Astrocyte (in vitro differentiated cells and primary cell): ENCODE results near the gene THSD7B. TPM values are rescaled to one million over a fixed set of nuclear protein-coding genes. Genes with fewer than 3 reads are reported as not detected.
A peak's percentile ranks its signal among the peaks of the same experiment; 100 is the strongest.

Experiments used
- DNase-seq: peaks from one replicate; pipeline ENCODE4 v3.0.0-alpha.2; 2010; ENCODE audit warnings: low read depth
- FAIRE-seq: peaks from 2 replicates; lab custom pipeline; 2011; peaks lifted over from hg19 to GRCh38; lab: Jason Lieb, UNC
- H2AFZ ChIP-seq: 2 replicates; pipeline ENCODE4 v1.6.0; 2012; ENCODE audit warnings: low read depth, low read length, inconsistent platforms
- H3K27ac ChIP-seq: 2 replicates; pipeline ENCODE4 v1.5.1; 2011; ENCODE audit warnings: low read depth, low read length, inconsistent platforms
- H3K27me3 ChIP-seq: 2 replicates; pipeline ENCODE4 v1.6.0; 2011; ENCODE audit warnings: low read length, inconsistent platforms; ENCODE audit not compliant: insufficient read depth
- H3K36me3 ChIP-seq: 2 replicates; pipeline ENCODE4 v1.5.1; 2011; ENCODE audit warnings: low read length, inconsistent platforms; ENCODE audit not compliant: insufficient read depth
- H3K4me1 ChIP-seq: 2 replicates; pipeline ENCODE4 v1.5.1; 2011; ENCODE audit warnings: low read length, inconsistent platforms; ENCODE audit not compliant: insufficient read depth
- H3K4me2 ChIP-seq: 2 replicates; pipeline ENCODE4 v1.6.0; 2012; ENCODE audit warnings: low read length, inconsistent platforms
- H3K4me3 ChIP-seq: 2 replicates; pipeline ENCODE4 v1.5.1; 2011; ENCODE audit warnings: low read depth, mild to moderate bottlenecking, low read length, inconsistent platforms; ENCODE audit not compliant: insufficient read depth
- H3K79me2 ChIP-seq: 2 replicates; pipeline ENCODE4 v1.6.0; 2012; ENCODE audit warnings: mild to moderate bottlenecking, low read length, inconsistent platforms; ENCODE audit not compliant: insufficient read depth
- H3K9ac ChIP-seq: 2 replicates; pipeline ENCODE4 v1.6.0; 2012; ENCODE audit warnings: mild to moderate bottlenecking, low read length, inconsistent platforms
- H3K9me3 ChIP-seq: 2 replicates; pipeline ENCODE4 v1.5.1; 2012; ENCODE audit warnings: low read depth, mild to moderate bottlenecking, low read length, inconsistent platforms; ENCODE audit not compliant: insufficient read depth
- H4K20me1 ChIP-seq: 2 replicates; pipeline ENCODE4 v1.6.0; 2012; ENCODE audit warnings: low read length, inconsistent platforms; ENCODE audit not compliant: insufficient read depth
- H3K27ac Mint-ChIP-seq: one replicate; pipeline ENCODE4 v1.8.0; 2021; ENCODE audit warnings: mild to moderate bottlenecking, mixed read lengths; ENCODE audit not compliant: unreplicated experiment
- H3K27me3 Mint-ChIP-seq: one replicate; pipeline ENCODE4 v1.8.0; 2021; ENCODE audit warnings: low read depth, mixed read lengths; ENCODE audit not compliant: unreplicated experiment
- H3K36me3 Mint-ChIP-seq: one replicate; pipeline ENCODE4 v1.8.0; 2021; ENCODE audit warnings: low read depth, mixed read lengths; ENCODE audit not compliant: unreplicated experiment
- H3K4me1 Mint-ChIP-seq: one replicate; pipeline ENCODE4 v1.8.0; 2021; ENCODE audit warnings: low read depth, mixed read lengths; ENCODE audit not compliant: unreplicated experiment
- H3K4me3 Mint-ChIP-seq: one replicate; pipeline ENCODE4 v1.8.0; 2021; ENCODE audit warnings: mild to moderate bottlenecking, moderate library complexity, mixed read lengths; ENCODE audit not compliant: unreplicated experiment
- H3K9me3 Mint-ChIP-seq: one replicate; pipeline ENCODE4 v1.8.0; 2021; ENCODE audit warnings: mild to moderate bottlenecking, mixed read lengths; ENCODE audit not compliant: unreplicated experiment
- EZH2 ChIP-seq: IDR thresholded peaks from 2 replicates; pipeline ENCODE4 v1.6.1; 2012; ENCODE audit warnings: mild to moderate bottlenecking, low read length, inconsistent platforms; ENCODE audit not compliant: insufficient read depth
- total RNA-seq: library from RNA; stranded (reverse); gene quantifications from 2 replicates; pipeline ENCODE4 v1.2.1, GENCODE V29; 2021
- TF ChIP-seq, protein P1 (sequence below): IDR thresholded peaks from 2 replicates; pipeline ENCODE4 v1.5.1; 2011; ENCODE audit warnings: low read depth, mild to moderate bottlenecking, inconsistent platforms, low read length, moderate library complexity; ENCODE audit not compliant: insufficient read depth

The THSD7B gene
- total RNA-seq, 1 donor from 2014 or later = 0.18 TPM

- Histone ChIP-seq H3K9ac (no peak overlapping the region), H4K20me1 (no peaks in the 10 kb centered on the region), H3K27ac (no peak overlapping the region), H3K36me3 (no peaks in the 10 kb centered on the region), H3K4me2 (no peak overlapping the region), H3K9me3 (no peaks in the 10 kb centered on the region), H3K27me3 (no peaks in the 10 kb centered on the region), H3K4me1 (no peaks in the 10 kb centered on the region), H3K4me3 (no peak overlapping the region), H3K79me2 (no peaks in the 10 kb centered on the region), H2AFZ (no peak overlapping the region)
- Mint-ChIP-seq H3K9me3 (peaks cover 3% of the 10 kb centered on the region), H3K27ac (peak overlapping the region; percentile 41), H3K4me1 (peaks cover 20% of the 10 kb centered on the region), H3K27me3 (no peaks in the 10 kb centered on the region), H3K4me3 (no peak overlapping the region), H3K36me3 (peaks cover 2% of the 10 kb centered on the region)
- no peak for DNase-seq
- no peak for FAIRE-seq
- no peak for TF ChIP-seq EZH2
- TF ChIP-seq, protein P1, sequence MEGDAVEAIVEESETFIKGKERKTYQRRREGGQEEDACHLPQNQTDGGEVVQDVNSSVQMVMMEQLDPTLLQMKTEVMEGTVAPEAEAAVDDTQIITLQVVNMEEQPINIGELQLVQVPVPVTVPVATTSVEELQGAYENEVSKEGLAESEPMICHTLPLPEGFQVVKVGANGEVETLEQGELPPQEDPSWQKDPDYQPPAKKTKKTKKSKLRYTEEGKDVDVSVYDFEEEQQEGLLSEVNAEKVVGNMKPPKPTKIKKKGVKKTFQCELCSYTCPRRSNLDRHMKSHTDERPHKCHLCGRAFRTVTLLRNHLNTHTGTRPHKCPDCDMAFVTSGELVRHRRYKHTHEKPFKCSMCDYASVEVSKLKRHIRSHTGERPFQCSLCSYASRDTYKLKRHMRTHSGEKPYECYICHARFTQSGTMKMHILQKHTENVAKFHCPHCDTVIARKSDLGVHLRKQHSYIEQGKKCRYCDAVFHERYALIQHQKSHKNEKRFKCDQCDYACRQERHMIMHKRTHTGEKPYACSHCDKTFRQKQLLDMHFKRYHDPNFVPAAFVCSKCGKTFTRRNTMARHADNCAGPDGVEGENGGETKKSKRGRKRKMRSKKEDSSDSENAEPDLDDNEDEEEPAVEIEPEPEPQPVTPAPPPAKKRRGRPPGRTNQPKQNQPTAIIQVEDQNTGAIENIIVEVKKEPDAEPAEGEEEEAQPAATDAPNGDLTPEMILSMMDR = no peak
Observed at GRCh38 chr2:136917411-136917881, 152.1 kb downstream of the THSD7B start.

GRCh38 chr2:136919682-136920081, 154.3 kb downstream of the THSD7B start:
- H3K79me2 ChIP-seq = no peaks in the 10 kb centered on the region
- H3K4me1 ChIP-seq = no peaks in the 10 kb centered on the region
- Mint-ChIP-seq H3K27me3 (no peaks in the 10 kb centered on the region), H3K27ac (no peak overlapping the region), H3K9me3 (no peaks in the 10 kb centered on the region), H3K36me3 (no peaks in the 10 kb centered on the region), H3K4me3 (no peak overlapping the region), H3K4me1 (peaks cover 20% of the 10 kb centered on the region)
- H4K20me1 ChIP-seq = no peaks in the 10 kb centered on the region
- H3K36me3 ChIP-seq = no peaks in the 10 kb centered on the region
- no peaks in the 10 kb centered on the region for H3K9me3 ChIP-seq
- FAIRE-seq (no peak), DNase-seq (no peak)
- H3K9ac ChIP-seq = no peak overlapping the region
- H3K27me3 ChIP-seq = no peaks in the 10 kb centered on the region
- H3K4me3 ChIP-seq = no peak overlapping the region
- no peak overlapping the region for H2AFZ ChIP-seq
- no peak overlapping the region for H3K27ac ChIP-seq
- TF ChIP-seq, protein P1 = no peak
- TF ChIP-seq EZH2 = no peak
- no peak overlapping the region for H3K4me2 ChIP-seq

GRCh38 chr2:136920652-136921333, 155.4 kb downstream of the THSD7B start:
- H3K9me3 Mint-ChIP-seq = peaks cover 5% of the 10 kb centered on the region
- FAIRE-seq (no peak), DNase-seq (no peak)
- peaks cover 20% of the 10 kb centered on the region for H3K4me1 Mint-ChIP-seq
- no peak overlapping the region for H3K27ac ChIP-seq
- H3K4me3 ChIP-seq = no peak overlapping the region
- no peaks in the 10 kb centered on the region for H3K36me3 ChIP-seq
- H4K20me1 ChIP-seq = no peaks in the 10 kb centered on the region
- H3K4me2 ChIP-seq = no peak overlapping the region
- TF ChIP-seq EZH2 = no peak
- TF ChIP-seq, protein P1 = no peak
- H3K27me3 ChIP-seq = no peaks in the 10 kb centered on the region
- H3K9ac ChIP-seq = no peak overlapping the region
- H3K27me3 Mint-ChIP-seq = no peaks in the 10 kb centered on the region
- H3K79me2 ChIP-seq = no peaks in the 10 kb centered on the region
- no peak overlapping the region for H3K4me3 Mint-ChIP-seq
- no peak overlapping the region for H3K27ac Mint-ChIP-seq
- no peaks in the 10 kb centered on the region for H3K36me3 Mint-ChIP-seq
- no peak overlapping the region for H2AFZ ChIP-seq
- no peaks in the 10 kb centered on the region for H3K4me1 ChIP-seq
- no peaks in the 10 kb centered on the region for H3K9me3 ChIP-seq
